Mesendoderm (in vitro differentiated cells): ENCODE results near the gene KCNQ1.

Source experiments
- DNase-seq: peaks from one replicate; pipeline ENCODE4 v3.0.0; 2013
- H2AK5ac ChIP-seq: 2 replicates; pipeline ENCODE4 v1.6.1; 2013; ENCODE audit warnings: low read length, inconsistent platforms
- H2BK120ac ChIP-seq: 2 replicates; pipeline ENCODE4 v1.6.1; 2013; ENCODE audit warnings: low read depth, mild to moderate bottlenecking, low read length, moderate library complexity, mixed read lengths
- H2BK15ac ChIP-seq: replicated peaks from 2 replicates; pipeline ENCODE4 v1.6.1; 2013; ENCODE audit warnings: low read depth, mild to moderate bottlenecking, moderate library complexity
- H2BK5ac ChIP-seq: 2 replicates; pipeline ENCODE4 v1.6.1; 2013; ENCODE audit warnings: low read length, inconsistent platforms
- H3K18ac ChIP-seq: 2 replicates; pipeline ENCODE4 v1.6.1; 2013; ENCODE audit warnings: mild to moderate bottlenecking, low read length, mixed read lengths
- H3K23ac ChIP-seq: one replicate; pipeline ENCODE4 v1.6.1; 2013; ENCODE audit warnings: low read length
- H3K27ac ChIP-seq: 2 replicates; pipeline ENCODE4 v1.5.1; 2013; ENCODE audit warnings: low read depth, mild to moderate bottlenecking, inconsistent platforms, low read length, moderate library complexity
- H3K27me3 ChIP-seq: 2 replicates; pipeline ENCODE4 v1.6.1; 2013; ENCODE audit warnings: low read length, control low read depth, mild to moderate bottlenecking, inconsistent platforms; ENCODE audit not compliant: insufficient read depth, poor library complexity
- H3K36me3 ChIP-seq: 2 replicates; pipeline ENCODE4 v1.6.1; 2013; ENCODE audit warnings: low read length, inconsistent platforms; ENCODE audit not compliant: control insufficient read depth, insufficient read depth
- H3K4ac ChIP-seq: one replicate; pipeline ENCODE4 v1.6.1; 2013; ENCODE audit warnings: low read depth, mild to moderate bottlenecking, low read length, moderate library complexity
- H3K4me1 ChIP-seq: 2 replicates; pipeline ENCODE4 v1.6.1; 2013; ENCODE audit warnings: low read depth, low read length, inconsistent platforms; ENCODE audit not compliant: control insufficient read depth
- H3K4me2 ChIP-seq: 2 replicates; pipeline ENCODE4 v1.6.1; 2013; ENCODE audit warnings: low read length
- H3K4me3 ChIP-seq: 2 replicates; pipeline ENCODE4 v1.5.1; 2013; ENCODE audit warnings: mild to moderate bottlenecking, low read length
- H3K56ac ChIP-seq: one replicate; pipeline ENCODE4 v1.6.1; 2013; ENCODE audit warnings: low read length
- H3K79me1 ChIP-seq: 2 replicates; pipeline ENCODE4 v1.6.1; 2013; ENCODE audit warnings: low read length, inconsistent platforms
- H3K79me2 ChIP-seq: 2 replicates; pipeline ENCODE4 v1.6.1; 2013; ENCODE audit warnings: mild to moderate bottlenecking, low read length; ENCODE audit not compliant: control insufficient read depth, insufficient read depth
- H3K9ac ChIP-seq: 2 replicates; pipeline ENCODE4 v1.6.1; 2013; ENCODE audit warnings: low read length, inconsistent platforms
- H4K5ac ChIP-seq: one replicate; pipeline ENCODE4 v1.6.1; 2013; ENCODE audit warnings: low read length
- H4K8ac ChIP-seq: one replicate; pipeline ENCODE4 v1.6.1; 2013; ENCODE audit warnings: low read depth, mild to moderate bottlenecking, control low read depth, low read length, moderate library complexity
- WGBS: extraction: QIAGEN DNeasy Blood & Tissue Kit; methylation state at CpG from one replicate; pipeline ENCODE4 v1.1.7; 2013; ENCODE audit warnings: low lambda C conversion rate, missing lambda C conversion rate; ENCODE audit not compliant: insufficient coverage; ENCODE audit errors: extremely low coverage; 5-methylcytosine and 5-hydroxymethylcytosine counted together

KCNQ1 gene

DNA sequence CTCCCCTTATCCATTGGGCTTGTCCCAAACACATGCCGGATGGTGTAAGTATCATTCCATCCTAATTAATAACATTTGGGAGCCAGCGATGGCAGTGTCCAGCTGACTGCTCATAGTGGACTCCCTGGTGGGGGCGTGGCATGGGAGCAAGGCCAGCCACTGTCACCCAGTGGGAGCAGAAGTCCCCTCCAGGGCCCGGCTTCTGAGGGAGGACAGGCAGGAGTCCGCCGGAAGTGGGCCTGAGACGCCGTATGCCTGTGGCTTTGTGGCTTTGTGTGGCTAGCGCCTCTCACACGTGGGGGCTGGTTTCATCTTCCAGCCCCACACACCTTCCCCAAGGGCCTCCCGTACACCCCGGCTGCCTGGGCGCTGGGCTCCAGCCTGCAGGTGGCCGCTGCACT lies 124.5 kb downstream of the KCNQ1 start:
- H3K56ac ChIP-seq: no peak overlapping the region
- no peak overlapping the region for H2BK120ac ChIP-seq
- no peaks in the 10 kb centered on the region for H3K36me3 ChIP-seq
- H2AK5ac ChIP-seq: no peak overlapping the region
- no peak overlapping the region for H2BK5ac ChIP-seq
- no peaks in the 10 kb centered on the region for H3K4me1 ChIP-seq
- no peak overlapping the region for H3K18ac ChIP-seq
- no peak overlapping the region for H2BK15ac ChIP-seq
- no peaks in the 10 kb centered on the region for H3K79me1 ChIP-seq
- H3K4me2 ChIP-seq: no peak overlapping the region
- no peak overlapping the region for H3K9ac ChIP-seq
- H3K79me2 ChIP-seq: no peaks in the 10 kb centered on the region
- no peak overlapping the region for H3K4me3 ChIP-seq
- no peak overlapping the region for H4K5ac ChIP-seq
- H3K4ac ChIP-seq: no peak overlapping the region
- H4K8ac ChIP-seq: no peak overlapping the region
- no peak for DNase-seq
- H3K23ac ChIP-seq: no peak overlapping the region
- no peaks in the 10 kb centered on the region for H3K27me3 ChIP-seq
- no peak overlapping the region for H3K27ac ChIP-seq
- no CpG with 5 or more reads among the region's 14 CpGs for WGBS

DNA sequence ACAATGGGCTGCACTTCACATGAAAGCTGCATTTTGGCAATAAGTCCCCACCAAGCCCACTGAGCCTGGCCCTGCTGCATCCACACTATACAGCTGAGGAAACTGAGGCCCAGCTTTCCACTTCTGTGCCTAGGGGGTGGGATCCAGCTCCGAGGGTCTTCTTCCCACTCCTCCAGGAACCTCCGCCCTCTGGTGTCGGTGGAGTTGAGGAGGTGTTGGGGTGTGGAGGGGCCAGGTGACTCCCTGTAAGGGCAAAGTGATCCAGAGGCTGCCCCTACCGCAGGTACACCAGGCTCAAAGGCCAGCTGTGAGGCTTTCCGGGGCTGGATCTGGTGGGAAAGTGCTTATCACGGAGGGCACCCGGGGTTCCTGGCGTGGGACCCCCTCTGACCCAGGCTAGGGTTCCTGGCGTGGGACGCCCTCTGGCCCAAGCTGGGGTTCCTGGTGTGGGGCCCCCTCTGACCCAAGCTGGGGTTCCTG lies 125.0 kb downstream of the KCNQ1 start:
- DNase-seq: no peak
- Histone ChIP-seq H2AK5ac (no peak overlapping the region), H4K8ac (no peak overlapping the region), H2BK5ac (no peak overlapping the region), H2BK15ac (no peak overlapping the region), H3K4me3 (no peak overlapping the region), H3K4ac (no peak overlapping the region), H3K79me2 (no peaks in the 10 kb centered on the region), H3K18ac (no peak overlapping the region), H3K27me3 (no peaks in the 10 kb centered on the region), H4K5ac (no peak overlapping the region), H3K56ac (no peak overlapping the region), H3K79me1 (no peaks in the 10 kb centered on the region), H3K4me1 (no peaks in the 10 kb centered on the region), H3K9ac (no peak overlapping the region), H3K36me3 (no peaks in the 10 kb centered on the region), H2BK120ac (no peak overlapping the region), H3K27ac (no peak overlapping the region), H3K23ac (no peak overlapping the region), H3K4me2 (no peak overlapping the region)
- WGBS: no CpG with 5 or more reads among the region's 10 CpGs

DNA sequence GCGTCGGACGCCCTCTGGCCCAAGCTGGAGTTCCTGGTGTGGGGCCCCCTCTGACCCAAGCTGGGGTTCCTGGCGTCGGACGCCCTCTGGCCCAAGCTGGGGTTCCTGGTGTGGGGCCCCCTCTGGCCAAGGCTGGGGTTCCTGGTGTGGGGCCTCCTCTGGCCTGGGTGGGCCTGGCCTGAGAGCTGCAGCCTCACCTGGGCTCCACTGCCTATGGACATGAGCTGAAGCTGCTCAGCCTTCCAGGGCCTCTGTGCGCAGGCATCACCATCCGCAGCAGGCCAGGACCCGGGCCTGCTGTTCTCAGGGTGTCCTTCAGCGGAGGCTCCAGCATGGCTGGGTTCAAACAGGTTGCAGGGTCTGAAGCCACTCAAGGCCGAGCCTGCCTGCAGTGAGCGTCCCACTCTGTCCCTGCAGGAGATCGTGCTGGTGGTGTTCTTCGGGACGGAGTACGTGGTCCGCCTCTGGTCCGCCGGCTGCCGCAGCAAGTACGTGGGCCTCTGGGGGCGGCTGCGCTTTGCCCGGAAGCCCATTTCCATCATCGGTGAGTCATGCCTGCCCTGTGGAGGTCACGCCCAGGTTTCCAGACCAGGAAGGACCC lies 125.5 kb downstream of the KCNQ1 start:
- H3K27me3 ChIP-seq: no peaks in the 10 kb centered on the region
- no CpG with 5 or more reads among the region's 26 CpGs for WGBS

DNA sequence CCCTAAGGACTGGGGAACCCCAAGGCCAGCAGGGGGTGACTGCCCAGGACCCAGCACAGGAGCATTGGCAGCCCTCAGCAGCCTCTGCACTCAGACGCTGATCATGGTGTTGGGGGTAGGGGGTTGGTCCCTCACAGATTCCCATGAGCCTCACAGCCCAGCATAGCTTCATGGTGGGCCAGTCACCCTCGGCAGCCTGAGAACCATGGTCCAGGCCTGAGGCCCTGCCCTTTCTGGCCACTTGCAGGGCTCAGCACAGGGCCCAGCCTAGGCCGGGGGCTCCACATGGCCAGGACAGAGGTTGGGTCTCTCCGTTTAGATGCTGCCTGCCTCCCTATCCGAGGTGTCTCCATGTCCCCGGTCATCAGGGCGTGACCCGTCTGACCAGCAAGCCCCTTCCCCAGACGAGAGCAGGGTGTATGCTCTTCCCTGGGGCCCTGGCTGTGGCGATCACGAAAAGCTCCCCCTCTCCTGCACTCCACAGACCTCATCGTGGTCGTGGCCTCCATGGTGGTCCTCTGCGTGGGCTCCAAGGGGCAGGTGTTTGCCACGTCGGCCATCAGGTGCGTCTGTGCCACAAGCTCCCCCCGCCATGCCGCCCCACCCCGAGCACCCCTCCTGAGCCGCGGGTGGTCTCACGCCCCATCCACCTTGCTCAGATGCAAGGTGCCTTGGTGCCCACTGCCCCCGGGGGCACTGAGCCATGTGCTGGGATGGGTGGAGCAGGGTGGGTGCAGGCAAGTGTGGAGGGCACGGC lies 126.2 kb downstream of the KCNQ1 start:
- DNase-seq: no peak
- Histone ChIP-seq H4K8ac (no peak overlapping the region), H3K4ac (no peak overlapping the region), H3K4me1 (no peaks in the 10 kb centered on the region), H3K4me3 (no peak overlapping the region), H3K23ac (no peak overlapping the region), H3K18ac (no peak overlapping the region), H4K5ac (no peak overlapping the region), H3K4me2 (no peak overlapping the region), H2AK5ac (no peak overlapping the region), H3K36me3 (no peaks in the 10 kb centered on the region), H2BK5ac (no peak overlapping the region), H2BK120ac (no peak overlapping the region), H3K56ac (no peak overlapping the region), H3K9ac (no peak overlapping the region), H3K27me3 (no peaks in the 10 kb centered on the region), H3K79me2 (no peaks in the 10 kb centered on the region), H3K27ac (no peak overlapping the region), H2BK15ac (no peak overlapping the region), H3K79me1 (no peaks in the 10 kb centered on the region)
- WGBS: no CpG with 5 or more reads among the region's 25 CpGs

More for the DNA sequence above, 125.5 kb downstream of the KCNQ1 start:
- Histone ChIP-seq H2AK5ac (no peak overlapping the region), H3K23ac (no peak overlapping the region), H3K4me1 (no peaks in the 10 kb centered on the region), H3K56ac (no peak overlapping the region), H2BK5ac (no peak overlapping the region), H2BK120ac (no peak overlapping the region), H3K4me2 (no peak overlapping the region), H3K27ac (no peak overlapping the region), H3K9ac (no peak overlapping the region), H3K79me1 (no peaks in the 10 kb centered on the region), H3K4me3 (no peak overlapping the region), H3K18ac (no peak overlapping the region), H3K4ac (no peak overlapping the region), H2BK15ac (no peak overlapping the region), H3K36me3 (no peaks in the 10 kb centered on the region), H4K5ac (no peak overlapping the region), H3K79me2 (no peaks in the 10 kb centered on the region), H4K8ac (no peak overlapping the region)
- DNase-seq: no peak

DNA sequence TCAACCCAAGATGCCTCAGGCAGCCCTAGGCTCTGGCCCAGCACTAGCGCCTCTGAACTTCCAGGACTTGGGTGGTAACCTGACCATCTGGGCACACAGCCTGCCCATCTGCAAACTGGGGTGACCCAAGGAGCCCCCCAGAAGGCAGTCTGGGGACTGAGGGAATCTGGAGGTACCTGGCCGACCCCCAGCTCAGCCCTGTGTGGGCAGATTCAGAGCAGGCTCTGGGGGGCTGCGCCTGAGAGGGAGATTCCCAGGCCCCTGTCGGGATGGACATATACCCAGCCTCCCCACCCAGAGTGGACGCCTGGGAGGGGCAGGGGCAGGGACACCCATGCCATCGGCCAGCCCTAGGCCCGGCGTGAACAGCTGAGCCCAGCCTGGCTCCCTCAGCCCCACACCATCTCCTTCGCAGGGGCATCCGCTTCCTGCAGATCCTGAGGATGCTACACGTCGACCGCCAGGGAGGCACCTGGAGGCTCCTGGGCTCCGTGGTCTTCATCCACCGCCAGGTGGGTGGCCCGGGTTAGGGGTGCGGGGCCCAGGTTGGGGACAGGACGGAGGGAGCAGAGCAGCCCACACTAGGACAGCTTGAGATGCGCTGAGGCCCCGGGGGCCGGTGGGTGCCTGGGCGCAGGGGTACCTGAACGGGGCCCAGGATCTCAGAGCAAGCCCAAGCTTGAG lies 126.9 kb downstream of the KCNQ1 start:
- Histone ChIP-seq H3K4ac (no peak overlapping the region), H2BK15ac (no peak overlapping the region), H4K8ac (no peak overlapping the region), H3K23ac (no peak overlapping the region), H2BK120ac (no peak overlapping the region), H2AK5ac (no peak overlapping the region), H3K27me3 (no peaks in the 10 kb centered on the region), H3K4me1 (no peaks in the 10 kb centered on the region), H3K79me1 (no peaks in the 10 kb centered on the region), H3K79me2 (no peaks in the 10 kb centered on the region), H2BK5ac (no peak overlapping the region), H3K56ac (no peak overlapping the region), H3K36me3 (no peaks in the 10 kb centered on the region), H3K9ac (no peak overlapping the region), H3K4me3 (no peak overlapping the region), H4K5ac (no peak overlapping the region), H3K27ac (no peak overlapping the region), H3K18ac (no peak overlapping the region), H3K4me2 (no peak overlapping the region)
- DNase-seq: no peak
- no CpG with 5 or more reads among the region's 23 CpGs for WGBS
